Endothelial cell of hepatic sinusoid (primary cell): ENCODE measurements around the gene SPDYE5.

Source experiments
- in situ Hi-C: cut with HindIII; loops from 2 replicates; pipeline ENCODE4 v1.10.0; 2017; ENCODE audit warnings: low sequenced_read_pairs

The SPDYE5 gene

DNA sequence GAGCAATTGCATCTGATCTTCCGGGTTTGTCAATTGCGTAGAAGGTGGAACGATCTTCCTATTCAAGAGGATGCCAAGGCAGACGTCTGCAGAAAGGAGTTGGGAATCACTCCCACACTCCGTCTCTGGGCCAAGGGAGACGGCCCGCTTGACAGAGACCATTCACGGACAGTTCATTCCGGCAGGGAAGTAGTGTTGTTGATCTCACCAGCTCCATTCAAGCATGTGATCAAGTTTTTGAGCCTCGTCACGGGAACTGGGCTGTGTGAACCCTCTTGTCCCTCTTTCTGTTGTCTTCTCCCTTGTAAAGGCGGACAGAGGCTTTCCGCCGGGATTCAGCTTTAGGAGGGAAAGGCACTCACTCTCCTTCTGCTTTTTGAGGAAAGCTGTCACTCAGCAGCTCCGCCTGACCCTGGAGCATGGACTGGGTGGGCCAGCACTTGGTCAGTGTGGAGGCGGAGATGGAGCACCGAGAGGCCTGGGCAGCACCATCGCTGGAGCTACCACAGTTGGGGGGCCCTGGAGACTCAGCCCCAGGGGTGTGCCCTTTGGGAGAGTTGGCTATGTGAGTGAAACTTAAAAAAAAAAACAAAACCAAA lies 44.9 kb downstream of the SPDYE5 start:
- in situ Hi-C loops = no loop called here

DNA sequence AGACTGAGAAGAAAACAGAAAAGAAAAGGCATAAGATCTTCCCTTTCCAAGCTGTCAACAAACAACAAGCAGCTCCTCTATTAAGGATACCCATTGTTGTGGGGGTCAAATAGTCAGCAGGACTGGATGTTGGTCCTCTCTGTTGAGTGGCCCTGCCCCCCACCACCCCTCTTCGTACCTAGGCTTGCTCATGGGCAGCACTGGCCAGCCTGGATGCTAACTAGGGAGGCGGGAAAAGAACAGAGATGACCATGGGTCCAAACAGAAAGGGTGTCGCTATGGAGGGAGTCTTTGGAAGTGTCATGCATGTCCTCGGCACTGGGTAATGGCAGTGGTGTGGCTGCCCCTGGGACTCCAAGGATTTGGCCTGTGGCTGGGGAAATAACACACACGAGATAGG lies 45.6 kb downstream of the SPDYE5 start:
- in situ Hi-C loops = no loop called here

- in situ Hi-C loops = loop anchor here (5.0 kb wide), 1 partner anchor 51 kb away; no protein-coding TSS in a partner anchor
Observed at GRCh38 chr7:75546237-75547015, 54.3 kb downstream of the SPDYE5 start.
